ENCODE data around the gene RC3H1. TPM values are rescaled to one million over a fixed set of nuclear protein-coding genes. Genes with fewer than 3 reads are reported as not detected.

The RC3H1 gene
- total and polyA plus RNA-seq, 10 of the 15 experiments (the other 5 are each of a cell fraction or from before 2014, with no cell fraction given): 1.4 to 33.9 (median 11.8) TPM

DNA sequence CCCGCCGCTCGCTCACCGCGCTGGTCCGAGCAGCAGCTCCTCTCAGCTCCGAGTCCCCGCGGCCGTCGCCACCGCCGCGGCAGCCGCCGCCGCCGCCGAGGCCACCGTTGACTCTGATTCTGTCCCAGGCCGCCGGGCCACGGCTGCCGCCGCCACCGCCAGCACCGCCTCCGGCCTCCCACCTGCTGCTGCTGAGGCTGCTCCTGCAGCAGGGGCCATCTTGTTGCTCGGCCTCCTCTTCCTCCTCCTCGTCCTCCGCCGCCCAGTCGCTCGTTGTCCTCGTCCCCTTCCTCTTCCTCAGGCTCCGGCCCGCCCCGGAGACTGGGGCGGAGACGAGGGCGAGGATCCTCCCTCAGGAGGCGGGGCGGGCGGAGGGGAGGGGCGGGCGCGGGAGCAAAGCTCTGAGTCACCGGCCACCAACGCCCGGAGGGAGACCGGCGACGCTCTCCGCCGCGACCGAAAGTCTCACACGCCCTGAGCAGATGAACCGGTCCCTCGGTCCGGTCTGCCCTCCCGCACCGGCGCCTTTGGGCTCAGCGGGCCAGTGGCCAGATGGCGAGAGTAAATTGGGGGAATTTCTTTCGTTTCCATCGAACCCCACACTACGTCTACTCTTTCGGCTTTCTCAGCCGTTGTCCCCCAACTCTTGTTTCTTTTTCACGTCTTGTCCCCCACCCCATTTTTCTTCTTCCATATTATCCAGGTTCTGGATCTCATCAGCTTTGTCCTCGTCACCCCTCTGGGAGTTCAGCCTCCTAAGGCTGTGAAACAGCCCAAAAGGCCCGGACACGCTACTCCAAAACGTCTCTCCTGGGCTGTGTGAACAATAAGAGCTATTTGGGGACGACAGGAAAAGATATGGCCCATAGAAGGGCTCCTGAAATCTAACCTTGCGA lies at the start of gene RC3H1 (continued):
- TF ChIP-seq, protein P1, sequence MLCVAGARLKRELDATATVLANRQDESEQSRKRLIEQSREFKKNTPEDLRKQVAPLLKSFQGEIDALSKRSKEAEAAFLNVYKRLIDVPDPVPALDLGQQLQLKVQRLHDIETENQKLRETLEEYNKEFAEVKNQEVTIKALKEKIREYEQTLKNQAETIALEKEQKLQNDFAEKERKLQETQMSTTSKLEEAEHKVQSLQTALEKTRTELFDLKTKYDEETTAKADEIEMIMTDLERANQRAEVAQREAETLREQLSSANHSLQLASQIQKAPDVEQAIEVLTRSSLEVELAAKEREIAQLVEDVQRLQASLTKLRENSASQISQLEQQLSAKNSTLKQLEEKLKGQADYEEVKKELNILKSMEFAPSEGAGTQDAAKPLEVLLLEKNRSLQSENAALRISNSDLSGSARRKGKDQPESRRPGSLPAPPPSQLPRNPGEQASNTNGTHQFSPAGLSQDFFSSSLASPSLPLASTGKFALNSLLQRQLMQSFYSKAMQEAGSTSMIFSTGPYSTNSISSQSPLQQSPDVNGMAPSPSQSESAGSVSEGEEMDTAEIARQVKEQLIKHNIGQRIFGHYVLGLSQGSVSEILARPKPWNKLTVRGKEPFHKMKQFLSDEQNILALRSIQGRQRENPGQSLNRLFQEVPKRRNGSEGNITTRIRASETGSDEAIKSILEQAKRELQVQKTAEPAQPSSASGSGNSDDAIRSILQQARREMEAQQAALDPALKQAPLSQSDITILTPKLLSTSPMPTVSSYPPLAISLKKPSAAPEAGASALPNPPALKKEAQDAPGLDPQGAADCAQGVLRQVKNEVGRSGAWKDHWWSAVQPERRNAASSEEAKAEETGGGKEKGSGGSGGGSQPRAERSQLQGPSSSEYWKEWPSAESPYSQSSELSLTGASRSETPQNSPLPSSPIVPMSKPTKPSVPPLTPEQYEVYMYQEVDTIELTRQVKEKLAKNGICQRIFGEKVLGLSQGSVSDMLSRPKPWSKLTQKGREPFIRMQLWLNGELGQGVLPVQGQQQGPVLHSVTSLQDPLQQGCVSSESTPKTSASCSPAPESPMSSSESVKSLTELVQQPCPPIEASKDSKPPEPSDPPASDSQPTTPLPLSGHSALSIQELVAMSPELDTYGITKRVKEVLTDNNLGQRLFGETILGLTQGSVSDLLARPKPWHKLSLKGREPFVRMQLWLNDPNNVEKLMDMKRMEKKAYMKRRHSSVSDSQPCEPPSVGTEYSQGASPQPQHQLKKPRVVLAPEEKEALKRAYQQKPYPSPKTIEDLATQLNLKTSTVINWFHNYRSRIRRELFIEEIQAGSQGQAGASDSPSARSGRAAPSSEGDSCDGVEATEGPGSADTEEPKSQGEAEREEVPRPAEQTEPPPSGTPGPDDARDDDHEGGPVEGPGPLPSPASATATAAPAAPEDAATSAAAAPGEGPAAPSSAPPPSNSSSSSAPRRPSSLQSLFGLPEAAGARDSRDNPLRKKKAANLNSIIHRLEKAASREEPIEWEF (IDR thresholded peaks at IDR 0.05; ENCODE audit: insufficient replicate concordance, low read depth, low read length): no peak
- TF ChIP-seq ZNF207 (IDR thresholded peaks at IDR 0.05; ENCODE audit: borderline replicate concordance) (no peak), POLR2AphosphoS2 (IDR thresholded peaks at IDR 0.05; ENCODE audit: low read depth, low read length) (peak; percentile 69; the same call in 1 of the 2 replicates), E2F8 (IDR thresholded peaks at IDR 0.05; ENCODE audit: low read depth, partially characterized antibody) (no peak), NR2F1 (conservative IDR thresholded peaks at IDR 0.05) (0 out of 2 replicates have a peak, but pooled peaks have one; percentile 6), BCL11A (IDR thresholded peaks at IDR 0.05; ENCODE audit: low read depth, low read length) (no peak), FOS (IDR thresholded peaks at IDR 0.05; ENCODE audit: borderline replicate concordance, extremely low read depth, insufficient read length) (no peak), NFYA (IDR thresholded peaks at IDR 0.05; ENCODE audit: borderline replicate concordance, low read depth, low read length) (no peak), NR2C2 (IDR thresholded peaks at IDR 0.05; ENCODE audit: borderline replicate concordance, control insufficient read depth, insufficient read length, low read depth) (no peak), ZNF24 (IDR thresholded peaks at IDR 0.05) (peak; percentile 53; the same call in 1 of the 2 replicates), RCOR1 (conservative IDR thresholded peaks at IDR 0.05; ENCODE audit: low read depth, low read length) (no peak), NRF1 (conservative IDR thresholded peaks at IDR 0.05; ENCODE audit: low read depth, low read length) (no peak), RELA (IDR thresholded peaks at IDR 0.05; ENCODE audit: borderline replicate concordance, partially characterized antibody) (no peak)
- TF ChIP-seq, protein P2, sequence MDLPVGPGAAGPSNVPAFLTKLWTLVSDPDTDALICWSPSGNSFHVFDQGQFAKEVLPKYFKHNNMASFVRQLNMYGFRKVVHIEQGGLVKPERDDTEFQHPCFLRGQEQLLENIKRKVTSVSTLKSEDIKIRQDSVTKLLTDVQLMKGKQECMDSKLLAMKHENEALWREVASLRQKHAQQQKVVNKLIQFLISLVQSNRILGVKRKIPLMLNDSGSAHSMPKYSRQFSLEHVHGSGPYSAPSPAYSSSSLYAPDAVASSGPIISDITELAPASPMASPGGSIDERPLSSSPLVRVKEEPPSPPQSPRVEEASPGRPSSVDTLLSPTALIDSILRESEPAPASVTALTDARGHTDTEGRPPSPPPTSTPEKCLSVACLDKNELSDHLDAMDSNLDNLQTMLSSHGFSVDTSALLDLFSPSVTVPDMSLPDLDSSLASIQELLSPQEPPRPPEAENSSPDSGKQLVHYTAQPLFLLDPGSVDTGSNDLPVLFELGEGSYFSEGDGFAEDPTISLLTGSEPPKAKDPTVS (IDR thresholded peaks at IDR 0.05; ENCODE audit: low read depth, low read length): no peak
- TF ChIP-seq, protein P3, sequence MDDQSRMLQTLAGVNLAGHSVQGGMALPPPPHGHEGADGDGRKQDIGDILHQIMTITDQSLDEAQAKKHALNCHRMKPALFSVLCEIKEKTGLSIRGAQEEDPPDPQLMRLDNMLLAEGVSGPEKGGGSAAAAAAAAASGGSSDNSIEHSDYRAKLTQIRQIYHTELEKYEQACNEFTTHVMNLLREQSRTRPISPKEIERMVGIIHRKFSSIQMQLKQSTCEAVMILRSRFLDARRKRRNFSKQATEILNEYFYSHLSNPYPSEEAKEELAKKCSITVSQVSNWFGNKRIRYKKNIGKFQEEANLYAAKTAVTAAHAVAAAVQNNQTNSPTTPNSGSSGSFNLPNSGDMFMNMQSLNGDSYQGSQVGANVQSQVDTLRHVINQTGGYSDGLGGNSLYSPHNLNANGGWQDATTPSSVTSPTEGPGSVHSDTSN (IDR thresholded peaks at IDR 0.05; ENCODE audit: insufficient replicate concordance, low read depth, low read length): no peak
- TF ChIP-seq, protein P4, sequence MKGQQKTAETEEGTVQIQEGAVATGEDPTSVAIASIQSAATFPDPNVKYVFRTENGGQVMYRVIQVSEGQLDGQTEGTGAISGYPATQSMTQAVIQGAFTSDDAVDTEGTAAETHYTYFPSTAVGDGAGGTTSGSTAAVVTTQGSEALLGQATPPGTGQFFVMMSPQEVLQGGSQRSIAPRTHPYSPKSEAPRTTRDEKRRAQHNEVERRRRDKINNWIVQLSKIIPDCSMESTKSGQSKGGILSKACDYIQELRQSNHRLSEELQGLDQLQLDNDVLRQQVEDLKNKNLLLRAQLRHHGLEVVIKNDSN (IDR thresholded peaks at IDR 0.05; ENCODE audit: borderline replicate concordance, extremely low read length, insufficient read depth, low read depth, low read length): no peak
